ENCODE data around the gene DLG2. TPM values are rescaled to one million over a fixed set of nuclear protein-coding genes. Genes with fewer than 3 reads are reported as not detected.

Gene DLG2
- total RNA-seq, 1 donor from 2014 or later = 0.17 TPM

- no peak for DNase-seq (ENCODE audit: low read depth)
- TF ChIP-seq CTCF (conservative IDR thresholded peaks at IDR 0.05; ENCODE audit: low read depth, low read length) = no peak
- H3K4me3 ChIP-seq (ENCODE audit: low read depth, low read length) = peak overlapping the region; percentile 47
Observed at GRCh38 chr11:84212468-84213390, 1414.4 kb downstream of the DLG2 start.

- peak overlapping the region; percentile 47 for H3K4me3 ChIP-seq (ENCODE audit: low read depth, low read length)
- no peak for TF ChIP-seq CTCF (conservative IDR thresholded peaks at IDR 0.05; ENCODE audit: low read depth, low read length)
- DNase-seq (ENCODE audit: low read depth) = no peak
Observed at GRCh38 chr11:84211896-84212295, 1415.2 kb downstream of the DLG2 start.

- DNase-seq (ENCODE audit: low read depth) = no peak
- TF ChIP-seq CTCF (conservative IDR thresholded peaks at IDR 0.05; ENCODE audit: low read depth, low read length) = no peak
Observed at GRCh38 chr11:84194696-84195095, 1432.4 kb downstream of the DLG2 start.

GRCh38 chr11:84193706-84194105 is 1433.4 kb downstream of the DLG2 start:
- TF ChIP-seq CTCF (conservative IDR thresholded peaks at IDR 0.05; ENCODE audit: low read depth, low read length) = no peak
- H3K4me3 ChIP-seq (ENCODE audit: low read depth, low read length) = no peak overlapping the region
- no peak for DNase-seq (ENCODE audit: low read depth)

More at GRCh38 chr11:84194696-84195095, 1432.4 kb downstream of the DLG2 start:
- H3K4me3 ChIP-seq (ENCODE audit: low read depth, low read length) = no peak overlapping the region

GRCh38 chr11:84188521-84188920 is 1438.6 kb downstream of the DLG2 start:
- TF ChIP-seq CTCF (conservative IDR thresholded peaks at IDR 0.05; ENCODE audit: low read depth, low read length) = no peak
- no peak overlapping the region for H3K4me3 ChIP-seq (ENCODE audit: low read depth, low read length)
- DNase-seq (ENCODE audit: low read depth) = no peak

GRCh38 chr11:84173078-84173477 is 1454.1 kb downstream of the DLG2 start:
- no peak for TF ChIP-seq CTCF (conservative IDR thresholded peaks at IDR 0.05; ENCODE audit: low read depth, low read length)
- no peak overlapping the region for H3K4me3 ChIP-seq (ENCODE audit: low read depth, low read length)
- no peak for DNase-seq (ENCODE audit: low read depth)

- TF ChIP-seq CTCF (conservative IDR thresholded peaks at IDR 0.05; ENCODE audit: low read depth, low read length) = no peak
- no peak overlapping the region for H3K4me3 ChIP-seq (ENCODE audit: low read depth, low read length)
- peak; percentile 19 for DNase-seq (ENCODE audit: low read depth)
Observed at GRCh38 chr11:84165139-84165538, 1462.0 kb downstream of the DLG2 start.

Data from epithelial cell of proximal tubule (primary cell).